Measurements from ENCODE around the gene PATE1.

The PATE1 gene

GRCh38 chr11:125790825-125791224 is 44.7 kb downstream of the PATE1 start:
- DNase-seq (ENCODE audit: low read depth) = no peak

DNA sequence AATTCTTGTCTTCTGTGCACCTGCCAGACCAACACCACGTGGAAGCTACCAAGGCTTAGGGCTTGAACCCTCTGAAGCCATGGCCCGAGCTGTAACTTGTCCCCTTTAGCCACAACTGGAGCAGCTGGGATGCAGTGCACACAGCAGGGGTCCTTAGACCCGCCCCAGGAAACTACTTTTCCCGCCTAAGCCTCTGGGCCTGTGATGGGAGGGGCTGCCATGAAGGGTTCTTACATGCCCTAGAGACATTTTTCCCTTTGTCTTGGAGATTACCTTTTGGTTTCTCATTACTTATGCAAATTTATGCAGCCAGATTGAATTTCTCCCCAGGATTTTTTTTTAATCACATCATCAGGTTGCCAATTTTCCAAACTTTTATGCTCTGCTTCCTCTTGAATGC is 51.6 kb downstream of the PATE1 start:
- DNase-seq (ENCODE audit: low read depth) = no peak

All from amniotic epithelial cell (primary cell).